HepG2 (cell line): ENCODE data around the gene DHRS11. TPM values are rescaled to one million over a fixed set of nuclear protein-coding genes. Genes with fewer than 3 reads are reported as not detected.

Experiments
- ATF7-NPFF ChIP-seq: sonication (generic); formaldehyde crosslinking; IDR thresholded peaks from 2 replicates; pipeline ENCODE4 v1.8.1; 2023; ENCODE audit warnings: mild to moderate bottlenecking, low read depth, missing genetic modification reagents, moderate library complexity
- BCL6 ChIP-seq: IDR thresholded peaks from 2 replicates; pipeline ENCODE4 v1.6.1; 2016; ENCODE audit warnings: missing genetic modification reagents, missing compliant biosample characterization
- BHLHE40 ChIP-seq: IDR thresholded peaks from 2 replicates; pipeline ENCODE4 v1.6.1; 2011; ENCODE audit warnings: low read length, improper control_type of control experiment
- CCDC6 ChIP-seq: sonication (generic); formaldehyde crosslinking; IDR thresholded peaks from 2 replicates; pipeline ENCODE4 v1.8.1; 2022; ENCODE audit warnings: mild to moderate bottlenecking, missing genetic modification reagents, moderate library complexity
- FOSL2 ChIP-seq: sonication (generic); formaldehyde crosslinking; IDR thresholded peaks from 2 replicates; pipeline ENCODE4 v1.4.0; 2020; ENCODE audit warnings: missing genetic modification reagents
- ISX ChIP-seq: sonication (generic); formaldehyde crosslinking; conservative IDR thresholded peaks from 2 replicates; pipeline ENCODE4 v1.5.0; 2020; ENCODE audit warnings: missing genetic modification reagents
- MATR3 ChIP-seq: sonication (generic); formaldehyde crosslinking; IDR thresholded peaks from 2 replicates; pipeline ENCODE4 v1.4.0; 2020; ENCODE audit warnings: missing genetic modification reagents
- MTA1 ChIP-seq: sonication (generic); formaldehyde crosslinking; IDR thresholded peaks from 2 replicates; pipeline ENCODE4 v1.4.0; 2020; ENCODE audit warnings: missing genetic modification reagents, mild to moderate bottlenecking, borderline replicate concordance
- MTERF4 ChIP-seq: sonication (generic); formaldehyde crosslinking; IDR thresholded peaks from 2 replicates; pipeline ENCODE4 v1.8.0; 2023; ENCODE audit warnings: mild to moderate bottlenecking, missing genetic modification reagents
- NCOA2 ChIP-seq: sonication (generic); formaldehyde crosslinking; IDR thresholded peaks from 2 replicates; pipeline ENCODE4 v1.8.0; 2022; ENCODE audit warnings: inconsistent platforms
- NCOR1 ChIP-seq: fragments of 200-600 bp; sonication (generic); IDR thresholded peaks from 2 replicates; pipeline ENCODE4 v1.7.0; 2017; ENCODE audit warnings: antibody characterized with exemption, low read length, borderline replicate concordance
- NR2F6 ChIP-seq, 2 experiments: IDR thresholded peaks; 2 replicates each; pipeline ENCODE4 v1.6.1; 2016; ENCODE audit warnings: antibody characterized with exemption in 1 of 2, mild to moderate bottlenecking in 1 of 2
- POLR2AphosphoS2 ChIP-seq: IDR thresholded peaks from 2 replicates; pipeline ENCODE4 v1.6.1; 2011; ENCODE audit warnings: low read depth, low read length, improper control_type of control experiment
- RBAK ChIP-seq: sonication (generic); formaldehyde crosslinking; IDR thresholded peaks from 2 replicates; pipeline ENCODE4 v1.5.1; 2020; ENCODE audit warnings: mild to moderate bottlenecking, missing genetic modification reagents
- SMC3 ChIP-seq: IDR thresholded peaks from 2 replicates; pipeline ENCODE4 v1.6.1; 2011; ENCODE audit warnings: low read length, improper control_type of control experiment
- TGIF2 ChIP-seq: IDR thresholded peaks from 2 replicates; pipeline ENCODE4 v1.6.1; 2016; ENCODE audit warnings: control low read depth, missing compliant biosample characterization
- ZNF264 ChIP-seq: sonication (generic); formaldehyde crosslinking; IDR thresholded peaks from 2 replicates; pipeline ENCODE4 v1.4.0; 2020; ENCODE audit warnings: missing genetic modification reagents
- ZNF34 ChIP-seq: sonication (generic); formaldehyde crosslinking; IDR thresholded peaks from 2 replicates; pipeline ENCODE4 v1.4.0; 2020; ENCODE audit warnings: mild to moderate bottlenecking, missing genetic modification reagents, borderline replicate concordance
- ZNF430 ChIP-seq: sonication (generic); formaldehyde crosslinking; IDR thresholded peaks from 2 replicates; pipeline ENCODE4 v1.9.0; 2021; ENCODE audit warnings: mild to moderate bottlenecking, missing genetic modification reagents
- ZNF773 ChIP-seq: sonication (generic); formaldehyde crosslinking; IDR thresholded peaks from 2 replicates; pipeline ENCODE4 v1.4.0; 2020; ENCODE audit warnings: missing genetic modification reagents, borderline replicate concordance
- ZSCAN21 ChIP-seq: sonication (generic); formaldehyde crosslinking; IDR thresholded peaks from 2 replicates; pipeline ENCODE4 v1.8.0; 2022; ENCODE audit warnings: mild to moderate bottlenecking, missing genetic modification reagents, moderate library complexity, borderline replicate concordance
- polyA plus RNA-seq, 8 experiments: library from polyadenylated mRNA; depleted of rRNA in 3 of 8; stranded (reverse) in 7 of 8; unstranded in 1 of 8; fragments of >200 nt; fragmentation: Illumina TruSeq in 4 of 8; extraction: Trizol in 4 of 8; gene quantifications; 2 replicates each; pipeline versions ENCODE4 v1.2.1 to v1.2.3, GENCODE V29; 2011 to 2016; ENCODE audit warnings: low read depth in 4 of 8, missing spikeins in 1 of 8, mixed read lengths in 1 of 8; ENCODE audit not compliant: insufficient read depth in 1 of 8
- total RNA-seq, 5 experiments: library from RNA; depleted of rRNA; stranded (reverse); fragments of >200 nt; fragmentation: Illumina TruSeq; extraction: Trizol; gene quantifications; 2 replicates each; pipeline ENCODE4 v1.2.3, GENCODE V29; 2016; ENCODE audit warnings: low read depth in 1 of 5
- TF ChIP-seq, protein P1 (sequence below): sonication (generic); formaldehyde crosslinking; IDR thresholded peaks from 2 replicates; pipeline ENCODE4 v1.5.0; 2020; ENCODE audit warnings: mild to moderate bottlenecking, missing genetic modification reagents
- TF ChIP-seq, protein P2 (sequence below): sonication (generic); formaldehyde crosslinking; IDR thresholded peaks from 2 replicates; pipeline ENCODE4 v1.5.0; 2020; ENCODE audit warnings: missing genetic modification reagents, mild to moderate bottlenecking, borderline replicate concordance
- TF ChIP-seq, protein P3 (sequence below): IDR thresholded peaks from 2 replicates; pipeline ENCODE4 v1.6.1; 2012; ENCODE audit warnings: low read depth, low read length, improper control_type of control experiment

The DHRS11 gene
- total and polyA plus RNA-seq, 2 of the 13 experiments (the other 11 are each of a cell fraction or from before 2014, with no cell fraction given) = 28.4 to 41.9 TPM

DNA sequence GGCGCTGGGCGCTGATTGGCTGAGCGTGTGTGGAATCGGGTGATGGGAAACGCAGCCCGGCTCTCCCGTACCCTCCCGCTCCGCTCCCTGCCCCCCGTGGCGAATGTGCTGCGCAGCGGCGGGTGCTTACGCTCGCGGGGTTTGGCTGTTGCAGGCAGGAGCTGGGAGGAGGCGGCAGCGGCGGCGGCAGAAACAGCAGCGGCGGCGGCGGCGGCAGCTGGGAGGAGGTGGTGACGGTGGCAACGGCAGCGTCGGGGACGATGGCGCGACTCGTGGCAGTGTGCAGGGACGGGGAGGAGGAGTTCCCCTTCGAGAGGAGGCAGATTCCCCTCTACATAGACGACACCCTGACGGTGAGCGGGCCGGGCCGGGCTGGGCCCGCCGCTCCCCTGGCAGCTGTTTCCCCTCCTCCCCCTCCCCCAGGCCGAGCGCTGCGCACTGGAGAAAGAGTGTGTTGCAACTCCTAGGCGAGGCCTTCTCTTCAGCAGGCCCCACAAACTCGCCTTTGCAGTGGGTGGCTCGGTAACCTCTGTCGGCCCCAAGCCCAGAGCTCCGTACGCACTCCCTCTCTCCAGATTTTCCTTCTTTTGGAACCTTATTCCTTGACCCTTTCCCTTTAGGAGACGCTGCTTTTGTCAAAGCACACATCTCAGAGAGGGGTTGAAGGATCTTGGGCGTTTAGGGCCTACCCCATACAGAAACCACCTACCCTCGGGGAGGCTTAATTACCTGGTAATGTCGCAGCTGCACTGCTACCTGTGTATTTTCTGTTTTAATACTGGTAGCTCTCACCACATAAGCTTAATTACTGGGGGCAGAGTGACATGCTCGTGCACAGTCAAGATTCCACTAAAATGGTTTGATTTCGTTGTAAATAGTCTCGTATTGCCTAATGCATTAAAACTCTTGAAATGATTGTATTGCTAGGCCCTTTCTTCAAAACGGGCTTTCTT is 45.9 kb upstream of the DHRS11 start (continued):
- TF ChIP-seq, protein P1, sequence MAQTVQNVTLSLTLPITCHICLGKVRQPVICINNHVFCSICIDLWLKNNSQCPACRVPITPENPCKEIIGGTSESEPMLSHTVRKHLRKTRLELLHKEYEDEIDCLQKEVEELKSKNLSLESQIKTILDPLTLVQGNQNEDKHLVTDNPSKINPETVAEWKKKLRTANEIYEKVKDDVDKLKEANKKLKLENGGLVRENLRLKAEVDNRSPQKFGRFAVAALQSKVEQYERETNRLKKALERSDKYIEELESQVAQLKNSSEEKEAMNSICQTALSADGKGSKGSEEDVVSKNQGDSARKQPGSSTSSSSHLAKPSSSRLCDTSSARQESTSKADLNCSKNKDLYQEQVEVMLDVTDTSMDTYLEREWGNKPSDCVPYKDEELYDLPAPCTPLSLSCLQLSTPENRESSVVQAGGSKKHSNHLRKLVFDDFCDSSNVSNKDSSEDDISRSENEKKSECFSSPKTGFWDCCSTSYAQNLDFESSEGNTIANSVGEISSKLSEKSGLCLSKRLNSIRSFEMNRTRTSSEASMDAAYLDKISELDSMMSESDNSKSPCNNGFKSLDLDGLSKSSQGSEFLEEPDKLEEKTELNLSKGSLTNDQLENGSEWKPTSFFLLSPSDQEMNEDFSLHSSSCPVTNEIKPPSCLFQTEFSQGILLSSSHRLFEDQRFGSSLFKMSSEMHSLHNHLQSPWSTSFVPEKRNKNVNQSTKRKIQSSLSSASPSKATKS (CRISPR knock-in tag) = no peak
- TF ChIP-seq MATR3 (no peak), ATF7-NPFF (peak; percentile 85), ZSCAN21 (peak; percentile 73), NCOA2 (CRISPR knock-in tag) (peak; percentile 41; the same call in 1 of the 2 replicates), ISX (CRISPR knock-in tag) (no peak), NR2F6 (IDR thresholded peaks at IDR 0.05) (no peak), NR2F6 (CRISPR knock-in tag; IDR thresholded peaks at IDR 0.05) (no peak; the same call in 1 of the 2 replicates), MTA1 (CRISPR knock-in tag) (no peak; the same call in 1 of the 2 replicates), BCL6 (CRISPR knock-in tag) (peak; percentile 44; the same call in 1 of the 2 replicates), POLR2AphosphoS2 (no peak), ZNF264 (no peak), MTERF4 (CRISPR knock-in tag) (peak; percentile 88; the same call in 1 of the 2 replicates), FOSL2 (CRISPR knock-in tag) (peak; percentile 24; the same call in 1 of the 2 replicates), ZNF430 (CRISPR knock-in tag) (no peak), BHLHE40 (0 out of 2 replicates have a peak, but pooled peaks have one; percentile 23), ZNF773 (CRISPR knock-in tag) (no peak), TGIF2 (CRISPR knock-in tag) (no peak; the same call in 1 of the 2 replicates), ZNF34 (CRISPR knock-in tag) (no peak), RBAK (CRISPR knock-in tag) (no peak), NCOR1 (no peak; the same call in 1 of the 2 replicates), SMC3 (no peak), CCDC6 (CRISPR knock-in tag) (peak; percentile 54; the same call in 1 of the 2 replicates)
- TF ChIP-seq, protein P2, sequence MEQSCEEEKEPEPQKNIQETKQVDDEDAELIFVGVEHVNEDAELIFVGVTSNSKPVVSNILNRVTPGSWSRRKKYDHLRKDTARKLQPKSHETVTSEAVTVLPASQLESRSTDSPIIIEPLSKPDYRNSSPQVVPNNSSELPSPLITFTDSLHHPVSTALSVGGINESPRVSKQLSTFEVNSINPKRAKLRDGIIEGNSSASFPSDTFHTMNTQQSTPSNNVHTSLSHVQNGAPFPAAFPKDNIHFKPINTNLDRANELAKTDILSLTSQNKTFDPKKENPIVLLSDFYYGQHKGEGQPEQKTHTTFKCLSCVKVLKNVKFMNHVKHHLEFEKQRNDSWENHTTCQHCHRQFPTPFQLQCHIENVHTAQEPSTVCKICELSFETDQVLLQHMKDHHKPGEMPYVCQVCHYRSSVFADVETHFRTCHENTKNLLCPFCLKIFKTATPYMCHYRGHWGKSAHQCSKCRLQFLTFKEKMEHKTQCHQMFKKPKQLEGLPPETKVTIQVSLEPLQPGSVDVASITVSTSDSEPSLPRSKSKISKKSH (CRISPR knock-in tag) = peak; percentile 91
- TF ChIP-seq, protein P3, sequence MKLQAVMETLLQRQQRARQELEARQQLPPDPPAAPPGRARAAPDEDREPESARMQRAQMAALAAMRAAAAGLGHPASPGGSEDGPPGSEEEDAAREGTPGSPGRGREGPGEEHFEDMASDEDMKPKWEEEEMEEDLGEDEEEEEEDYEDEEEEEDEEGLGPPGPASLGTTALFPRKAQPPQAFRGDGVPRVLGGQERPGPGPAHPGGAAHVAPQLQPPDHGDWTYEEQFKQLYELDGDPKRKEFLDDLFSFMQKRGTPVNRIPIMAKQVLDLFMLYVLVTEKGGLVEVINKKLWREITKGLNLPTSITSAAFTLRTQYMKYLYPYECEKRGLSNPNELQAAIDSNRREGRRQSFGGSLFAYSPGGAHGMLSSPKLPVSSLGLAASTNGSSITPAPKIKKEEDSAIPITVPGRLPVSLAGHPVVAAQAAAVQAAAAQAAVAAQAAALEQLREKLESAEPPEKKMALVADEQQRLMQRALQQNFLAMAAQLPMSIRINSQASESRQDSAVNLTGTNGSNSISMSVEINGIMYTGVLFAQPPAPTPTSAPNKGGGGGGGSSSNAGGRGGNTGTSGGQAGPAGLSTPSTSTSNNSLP = no peak
